H1 (cell line): Measurements from ENCODE around the gene SH3D19. TPM values are rescaled to one million over a fixed set of nuclear protein-coding genes. Genes with fewer than 3 reads are reported as not detected.

Experiments used
- CEBPB ChIP-seq: IDR thresholded peaks from 2 replicates; pipeline ENCODE4 v1.6.1; 2012; ENCODE audit warnings: low read depth, low read length
- EP300 ChIP-seq, 2 experiments: IDR thresholded peaks; 1 replicate in 1 of 2; 2 replicates in 1 of 2; pipeline ENCODE4 v1.6.1; 2011 to 2012; ENCODE audit warnings: low read depth in 2 of 2, low read length in 2 of 2, mild to moderate bottlenecking in 2 of 2, borderline replicate concordance in 1 of 2, inconsistent platforms in 1 of 2, moderate library complexity in 1 of 2
- EZH2 ChIP-seq: fragments of 200-600 bp; sonication (generic); IDR thresholded peaks from 2 replicates; pipeline ENCODE4 v1.7.1; 2012; ENCODE audit warnings: low read depth, mild to moderate bottlenecking, moderate library complexity, low read length, inconsistent platforms; ENCODE audit not compliant: severe bottlenecking
- FOSL1 ChIP-seq: IDR thresholded peaks from 2 replicates; pipeline ENCODE4 v1.6.1; 2011; ENCODE audit warnings: mild to moderate bottlenecking, low read depth, low read length, moderate library complexity; ENCODE audit not compliant: insufficient read depth
- GABPA ChIP-seq: IDR thresholded peaks from 2 replicates; pipeline ENCODE4 v1.6.1; 2011; ENCODE audit warnings: mild to moderate bottlenecking, low read length, moderate library complexity, borderline replicate concordance; ENCODE audit not compliant: insufficient read depth
- POLR2A ChIP-seq, 2 experiments: IDR thresholded peaks; 1 replicate in 1 of 2; 2 replicates in 1 of 2; pipeline ENCODE4 v1.6.1; 2011; ENCODE audit warnings: low read depth in 2 of 2, low read length in 2 of 2, mild to moderate bottlenecking in 2 of 2; ENCODE audit errors: control extremely low read depth in 1 of 2
- RAD21 ChIP-seq, 2 experiments: IDR thresholded peaks in 1 of 2; conservative IDR thresholded peaks in 1 of 2; 2 replicates each; pipeline ENCODE4 v1.6.1; 2011; ENCODE audit warnings: low read depth in 2 of 2, low read length in 2 of 2, improper control_type of control experiment in 1 of 2, inconsistent platforms in 1 of 2, mild to moderate bottlenecking in 1 of 2, moderate library complexity in 1 of 2
- SIN3A ChIP-seq, 2 experiments: IDR thresholded peaks in 1 of 2; conservative IDR thresholded peaks in 1 of 2; 2 replicates each; pipeline ENCODE4 v1.6.1; 2011 to 2012; ENCODE audit warnings: low read length in 2 of 2, improper control_type of control experiment in 1 of 2, low read depth in 1 of 2, mild to moderate bottlenecking in 1 of 2
- SP2 ChIP-seq: IDR thresholded peaks from 2 replicates; pipeline ENCODE4 v1.6.1; 2012; ENCODE audit warnings: mild to moderate bottlenecking, low read length, inconsistent platforms
- polyA plus RNA-seq, 7 experiments: library from polyadenylated mRNA; depleted of rRNA in 3 of 7; stranded (reverse) in 5 of 7; unstranded in 2 of 7; fragments of >200 nt in 5 of 7; fragments of 200-250 nt in 2 of 7; gene quantifications; 1 replicate in 5 of 7; 2 replicates in 1 of 7; 4 replicates in 1 of 7; pipeline versions ENCODE4 v1.2.1 to v1.2.3, GENCODE V29; 2011 to 2013; ENCODE audit warnings: missing spikeins in 2 of 7, mixed read lengths in 2 of 7
- total RNA-seq: library from RNA; stranded (reverse); fragmentation: NEBNext Ultra II Directional; extraction: Animal tissue kit (Norgen Biotek cat#: 25700); gene quantifications from 2 replicates; pipeline ENCODE4 v1.2.1, GENCODE V29; 2021
- TF ChIP-seq, protein P1 (sequence below): fragments of 300-600 bp; sonication (generic); IDR thresholded peaks from 2 replicates; pipeline ENCODE4 v1.7.1; 2012; ENCODE audit warnings: low read length, moderate library complexity, mild to moderate bottlenecking, inconsistent platforms; ENCODE audit not compliant: insufficient replicate concordance

Gene SH3D19
- total and polyA plus RNA-seq, 2 of the 8 experiments (the other 6 are each of a cell fraction or from before 2014, with no cell fraction given), result 11.7 to 51.3 TPM

- TF ChIP-seq, protein P1, sequence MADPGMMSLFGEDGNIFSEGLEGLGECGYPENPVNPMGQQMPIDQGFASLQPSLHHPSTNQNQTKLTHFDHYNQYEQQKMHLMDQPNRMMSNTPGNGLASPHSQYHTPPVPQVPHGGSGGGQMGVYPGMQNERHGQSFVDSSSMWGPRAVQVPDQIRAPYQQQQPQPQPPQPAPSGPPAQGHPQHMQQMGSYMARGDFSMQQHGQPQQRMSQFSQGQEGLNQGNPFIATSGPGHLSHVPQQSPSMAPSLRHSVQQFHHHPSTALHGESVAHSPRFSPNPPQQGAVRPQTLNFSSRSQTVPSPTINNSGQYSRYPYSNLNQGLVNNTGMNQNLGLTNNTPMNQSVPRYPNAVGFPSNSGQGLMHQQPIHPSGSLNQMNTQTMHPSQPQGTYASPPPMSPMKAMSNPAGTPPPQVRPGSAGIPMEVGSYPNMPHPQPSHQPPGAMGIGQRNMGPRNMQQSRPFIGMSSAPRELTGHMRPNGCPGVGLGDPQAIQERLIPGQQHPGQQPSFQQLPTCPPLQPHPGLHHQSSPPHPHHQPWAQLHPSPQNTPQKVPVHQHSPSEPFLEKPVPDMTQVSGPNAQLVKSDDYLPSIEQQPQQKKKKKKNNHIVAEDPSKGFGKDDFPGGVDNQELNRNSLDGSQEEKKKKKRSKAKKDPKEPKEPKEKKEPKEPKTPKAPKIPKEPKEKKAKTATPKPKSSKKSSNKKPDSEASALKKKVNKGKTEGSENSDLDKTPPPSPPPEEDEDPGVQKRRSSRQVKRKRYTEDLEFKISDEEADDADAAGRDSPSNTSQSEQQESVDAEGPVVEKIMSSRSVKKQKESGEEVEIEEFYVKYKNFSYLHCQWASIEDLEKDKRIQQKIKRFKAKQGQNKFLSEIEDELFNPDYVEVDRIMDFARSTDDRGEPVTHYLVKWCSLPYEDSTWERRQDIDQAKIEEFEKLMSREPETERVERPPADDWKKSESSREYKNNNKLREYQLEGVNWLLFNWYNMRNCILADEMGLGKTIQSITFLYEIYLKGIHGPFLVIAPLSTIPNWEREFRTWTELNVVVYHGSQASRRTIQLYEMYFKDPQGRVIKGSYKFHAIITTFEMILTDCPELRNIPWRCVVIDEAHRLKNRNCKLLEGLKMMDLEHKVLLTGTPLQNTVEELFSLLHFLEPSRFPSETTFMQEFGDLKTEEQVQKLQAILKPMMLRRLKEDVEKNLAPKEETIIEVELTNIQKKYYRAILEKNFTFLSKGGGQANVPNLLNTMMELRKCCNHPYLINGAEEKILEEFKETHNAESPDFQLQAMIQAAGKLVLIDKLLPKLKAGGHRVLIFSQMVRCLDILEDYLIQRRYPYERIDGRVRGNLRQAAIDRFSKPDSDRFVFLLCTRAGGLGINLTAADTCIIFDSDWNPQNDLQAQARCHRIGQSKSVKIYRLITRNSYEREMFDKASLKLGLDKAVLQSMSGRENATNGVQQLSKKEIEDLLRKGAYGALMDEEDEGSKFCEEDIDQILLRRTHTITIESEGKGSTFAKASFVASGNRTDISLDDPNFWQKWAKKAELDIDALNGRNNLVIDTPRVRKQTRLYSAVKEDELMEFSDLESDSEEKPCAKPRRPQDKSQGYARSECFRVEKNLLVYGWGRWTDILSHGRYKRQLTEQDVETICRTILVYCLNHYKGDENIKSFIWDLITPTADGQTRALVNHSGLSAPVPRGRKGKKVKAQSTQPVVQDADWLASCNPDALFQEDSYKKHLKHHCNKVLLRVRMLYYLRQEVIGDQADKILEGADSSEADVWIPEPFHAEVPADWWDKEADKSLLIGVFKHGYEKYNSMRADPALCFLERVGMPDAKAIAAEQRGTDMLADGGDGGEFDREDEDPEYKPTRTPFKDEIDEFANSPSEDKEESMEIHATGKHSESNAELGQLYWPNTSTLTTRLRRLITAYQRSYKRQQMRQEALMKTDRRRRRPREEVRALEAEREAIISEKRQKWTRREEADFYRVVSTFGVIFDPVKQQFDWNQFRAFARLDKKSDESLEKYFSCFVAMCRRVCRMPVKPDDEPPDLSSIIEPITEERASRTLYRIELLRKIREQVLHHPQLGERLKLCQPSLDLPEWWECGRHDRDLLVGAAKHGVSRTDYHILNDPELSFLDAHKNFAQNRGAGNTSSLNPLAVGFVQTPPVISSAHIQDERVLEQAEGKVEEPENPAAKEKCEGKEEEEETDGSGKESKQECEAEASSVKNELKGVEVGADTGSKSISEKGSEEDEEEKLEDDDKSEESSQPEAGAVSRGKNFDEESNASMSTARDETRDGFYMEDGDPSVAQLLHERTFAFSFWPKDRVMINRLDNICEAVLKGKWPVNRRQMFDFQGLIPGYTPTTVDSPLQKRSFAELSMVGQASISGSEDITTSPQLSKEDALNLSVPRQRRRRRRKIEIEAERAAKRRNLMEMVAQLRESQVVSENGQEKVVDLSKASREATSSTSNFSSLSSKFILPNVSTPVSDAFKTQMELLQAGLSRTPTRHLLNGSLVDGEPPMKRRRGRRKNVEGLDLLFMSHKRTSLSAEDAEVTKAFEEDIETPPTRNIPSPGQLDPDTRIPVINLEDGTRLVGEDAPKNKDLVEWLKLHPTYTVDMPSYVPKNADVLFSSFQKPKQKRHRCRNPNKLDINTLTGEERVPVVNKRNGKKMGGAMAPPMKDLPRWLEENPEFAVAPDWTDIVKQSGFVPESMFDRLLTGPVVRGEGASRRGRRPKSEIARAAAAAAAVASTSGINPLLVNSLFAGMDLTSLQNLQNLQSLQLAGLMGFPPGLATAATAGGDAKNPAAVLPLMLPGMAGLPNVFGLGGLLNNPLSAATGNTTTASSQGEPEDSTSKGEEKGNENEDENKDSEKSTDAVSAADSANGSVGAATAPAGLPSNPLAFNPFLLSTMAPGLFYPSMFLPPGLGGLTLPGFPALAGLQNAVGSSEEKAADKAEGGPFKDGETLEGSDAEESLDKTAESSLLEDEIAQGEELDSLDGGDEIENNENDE, result no peak
- TF ChIP-seq EZH2, result no peak
- no peak for TF ChIP-seq GABPA
- TF ChIP-seq POLR2A (IDR thresholded peaks at IDR 0.05; ENCODE audit: control extremely low read depth in 1 of 2, low read depth in 2 of 2, low read length in 2 of 2), result no peak
- TF ChIP-seq SIN3A (conservative IDR thresholded peaks at IDR 0.05 in 1 of 2, IDR thresholded peaks at IDR 0.05 in 1 of 2; ENCODE audit: low read depth in 1 of 2, low read length in 2 of 2), result no peak
- TF ChIP-seq RAD21 (IDR thresholded peaks at IDR 0.05 in 1 of 2, conservative IDR thresholded peaks at IDR 0.05 in 1 of 2; ENCODE audit: low read depth in 2 of 2, low read length in 2 of 2), result no peak
- TF ChIP-seq EP300 (IDR thresholded peaks at IDR 0.05; ENCODE audit: borderline replicate concordance in 1 of 2, low read depth in 2 of 2, low read length in 2 of 2), result no peak
- no peak for TF ChIP-seq SP2
- no peak for TF ChIP-seq CEBPB
- no peak for TF ChIP-seq FOSL1
These were observed 69.3 kb downstream of the SH3D19 start (continued) for GRCh38 chr4:151256134-151256533.
